Inferior parietal cortex (tissue), 1 donor: ENCODE data around the gene MYO15B.

ENCODE experiments used
- DNase-seq: peaks from one replicate; pipeline ENCODE4 v3.0.0-alpha.2; 2016; ENCODE audit errors: extremely low spot score

Gene MYO15B

GRCh38 chr17:75665981-75666380, 78.4 kb downstream of the MYO15B start:
- DNase-seq = no peak

- DNase-seq = peak; percentile 100
These were observed 79.6 kb downstream of the MYO15B start, which contains the start of the genes RECQL5 and SAP30BP for GRCh38 chr17:75666959-75667790. Gene RECQL5, minus strand, starts transcription at chr17:75667154. Its CDS starts 597 bp downstream, at chr17:75666557. Gene SAP30BP, plus strand, starts transcription at chr17:75667338. Its CDS starts 35 bp downstream, at chr17:75667373.

DNA sequence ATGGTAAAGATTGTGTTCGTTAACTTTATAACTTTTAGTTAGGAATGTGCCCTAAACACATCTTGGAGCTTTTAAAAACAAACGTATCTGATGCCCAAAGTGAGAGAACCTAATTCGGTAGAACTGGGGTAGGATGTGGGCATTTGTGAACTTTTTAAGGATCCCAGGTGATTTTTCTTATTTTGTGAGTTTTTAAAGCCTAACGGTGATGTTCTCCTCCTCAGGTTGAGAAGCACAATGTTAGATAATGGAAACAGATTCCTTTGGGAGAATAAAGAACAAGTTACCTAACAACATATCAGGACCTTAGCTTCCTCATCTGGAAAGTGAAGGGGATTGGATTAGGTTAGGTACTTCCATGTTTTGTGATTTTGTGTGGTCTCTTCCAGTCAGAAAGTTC, 80.2 kb downstream of the MYO15B start:
- no peak for DNase-seq

GRCh38 chr17:75668489-75668888, 80.9 kb downstream of the MYO15B start:
- DNase-seq = no peak

DNA sequence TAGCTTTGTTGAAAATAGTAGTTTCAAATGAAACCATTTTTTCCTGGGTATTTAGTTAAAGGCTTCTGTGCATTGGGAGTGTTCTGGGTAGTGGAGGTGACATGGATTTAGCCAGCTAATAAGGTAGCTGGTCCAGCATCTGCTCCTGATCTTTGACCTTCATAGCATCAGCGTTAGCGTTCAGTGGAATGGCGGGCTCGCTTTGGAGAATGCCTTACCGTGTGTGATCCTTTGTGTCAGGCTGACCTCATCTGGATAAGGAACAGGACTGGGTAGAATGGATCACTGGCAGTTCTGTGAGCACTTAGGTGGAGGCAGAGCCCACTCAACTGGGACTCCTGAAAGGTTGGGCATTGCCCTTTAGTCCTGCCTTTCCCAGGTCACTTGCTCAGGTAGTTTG, 83.3 kb downstream of the MYO15B start:
- DNase-seq = no peak

- no peak for DNase-seq
These were observed 84.4 kb downstream of the MYO15B start for GRCh38 chr17:75672011-75672410.

DNA sequence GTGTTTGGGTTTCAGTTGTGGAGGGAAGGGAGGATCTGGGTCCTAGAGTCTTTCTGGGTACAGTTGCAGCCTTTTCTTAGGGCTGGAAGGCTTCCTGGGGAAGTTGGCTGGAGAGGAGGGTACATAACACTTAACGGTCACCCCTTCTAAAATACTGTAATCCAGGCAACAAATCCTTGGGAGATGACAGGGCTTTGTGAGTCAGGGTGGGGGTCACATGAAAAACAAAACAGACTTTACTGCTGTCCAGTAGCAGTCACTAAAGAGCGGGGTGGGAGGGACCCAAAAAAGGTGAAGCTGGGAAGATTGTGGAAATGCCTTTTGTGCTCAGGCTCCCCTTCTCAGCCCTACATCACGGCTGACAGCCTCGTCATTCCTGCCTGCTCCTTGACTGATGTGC, 85.9 kb downstream of the MYO15B start:
- no peak for DNase-seq
